ENCODE results near the gene LCOR. TPM values are rescaled to one million over a fixed set of nuclear protein-coding genes. Genes with fewer than 3 reads are reported as not detected.
A peak's percentile ranks its signal among the peaks of the same experiment; 100 is the strongest.

LCOR gene
- total RNA-seq, 2 experiments from 2014 or later = 15.0 to 18.2 TPM

GRCh38 chr10:97013568-97013967 is 181.5 kb downstream of the LCOR start:
- H3K27me3 Mint-ChIP-seq = no peaks in the 10 kb centered on the region
- intact Hi-C loops (cut with micrococcal nuclease) = no loop called here
- no peak overlapping the region for H3K27ac Mint-ChIP-seq
- peaks cover 11% of the 10 kb centered on the region for H3K4me1 Mint-ChIP-seq (ENCODE audit: low read depth)
- ChIA-PET CTCF (interaction anchor here (1.7 kb wide), 1 partner anchor 12 kb away, joined by 12 read pairs; no protein-coding TSS in a partner anchor), POLR2A (no interaction called here)
- no peak overlapping the region for H3K4me3 Mint-ChIP-seq
- H3K9me3 Mint-ChIP-seq = no peaks in the 10 kb centered on the region
- no peak for DNase-seq
- H3K36me3 Mint-ChIP-seq = no peaks in the 10 kb centered on the region

- POLR2A ChIA-PET = no interaction called here
- Mint-ChIP-seq H3K4me1 (ENCODE audit: low read depth) (peaks cover 11% of the 10 kb centered on the region), H3K9me3 (no peaks in the 10 kb centered on the region), H3K27me3 (no peaks in the 10 kb centered on the region), H3K27ac (no peak overlapping the region), H3K4me3 (no peak overlapping the region), H3K36me3 (no peaks in the 10 kb centered on the region)
- CTCF ChIA-PET = interaction anchor here (1.7 kb wide), 1 partner anchor 11 kb away, joined by 12 read pairs; no protein-coding TSS in a partner anchor
- intact Hi-C loops (cut with micrococcal nuclease) = no loop called here
- DNase-seq = no peak
Observed at GRCh38 chr10:97013983-97014382, 181.9 kb downstream of the LCOR start.

GRCh38 chr10:97015240-97015639 is 183.1 kb downstream of the LCOR start:
- CTCF ChIA-PET = no interaction called here
- intact Hi-C loops (cut with micrococcal nuclease) = loop anchor here (5.0 kb wide), 1 partner anchor 183 kb away; the partner anchor contains the start of gene LCOR

GRCh38 chr10:97016728-97017473 is 184.8 kb downstream of the LCOR start:
- Mint-ChIP-seq H3K27me3 (no peaks in the 10 kb centered on the region), H3K4me1 (ENCODE audit: low read depth) (peaks cover 11% of the 10 kb centered on the region), H3K9me3 (no peaks in the 10 kb centered on the region), H3K4me3 (no peak overlapping the region), H3K27ac (no peak overlapping the region), H3K36me3 (no peaks in the 10 kb centered on the region)
- intact Hi-C loops (cut with micrococcal nuclease) = loop anchor here (5.0 kb wide), 1 partner anchor 185 kb away; the partner anchor contains the start of gene LCOR
- CTCF ChIA-PET = interaction anchor here (1.0 to 2.2 kb wide), 3 partner anchors 8 to 31 kb away, joined by 3 to 16 read pairs (median 9); no protein-coding TSS in a partner anchor
- DNase-seq = peak; percentile 53
- POLR2A ChIA-PET = no interaction called here

More at GRCh38 chr10:97015240-97015639, 183.1 kb downstream of the LCOR start:
- H3K27me3 Mint-ChIP-seq = no peaks in the 10 kb centered on the region
- H3K36me3 Mint-ChIP-seq = no peaks in the 10 kb centered on the region
- H3K4me1 Mint-ChIP-seq (ENCODE audit: low read depth) = peaks cover 11% of the 10 kb centered on the region
- POLR2A ChIA-PET = no interaction called here
- no peak overlapping the region for H3K4me3 Mint-ChIP-seq
- no peak overlapping the region for H3K27ac Mint-ChIP-seq
- no peaks in the 10 kb centered on the region for H3K9me3 Mint-ChIP-seq
- no peak for DNase-seq

GRCh38 chr10:97017474-97017903 is 185.4 kb downstream of the LCOR start:
- no peaks in the 10 kb centered on the region for H3K27me3 Mint-ChIP-seq
- POLR2A ChIA-PET = no interaction called here
- no peak overlapping the region for H3K4me3 Mint-ChIP-seq
- H3K9me3 Mint-ChIP-seq = no peaks in the 10 kb centered on the region
- intact Hi-C loops (cut with micrococcal nuclease) = loop anchor here (5.0 kb wide), 1 partner anchor 185 kb away; the partner anchor contains the start of gene LCOR
- CTCF ChIA-PET = interaction anchor here (1.7 to 2.2 kb wide), 2 partner anchors 8 to 20 kb away, joined by 9 to 16 read pairs; no protein-coding TSS in a partner anchor
- H3K4me1 Mint-ChIP-seq (ENCODE audit: low read depth) = peaks cover 11% of the 10 kb centered on the region
- DNase-seq = no peak
- no peaks in the 10 kb centered on the region for H3K36me3 Mint-ChIP-seq
- no peak overlapping the region for H3K27ac Mint-ChIP-seq

GRCh38 chr10:97018251-97019212 is 186.4 kb downstream of the LCOR start:
- intact Hi-C loops (cut with micrococcal nuclease) = loop anchor here (5.0 kb wide), 1 partner anchor 186 kb away; the partner anchor contains the start of gene LCOR
- ChIA-PET CTCF (no interaction called here), POLR2A (no interaction called here)
- Mint-ChIP-seq H3K27me3 (no peaks in the 10 kb centered on the region), H3K9me3 (no peaks in the 10 kb centered on the region), H3K36me3 (no peaks in the 10 kb centered on the region), H3K27ac (no peak overlapping the region), H3K4me3 (no peak overlapping the region), H3K4me1 (ENCODE audit: low read depth) (peaks cover 11% of the 10 kb centered on the region)
- DNase-seq = no peak

- POLR2A ChIA-PET = no interaction called here
- Mint-ChIP-seq H3K27ac (no peak overlapping the region), H3K4me3 (no peak overlapping the region), H3K9me3 (no peaks in the 10 kb centered on the region), H3K36me3 (no peaks in the 10 kb centered on the region), H3K4me1 (ENCODE audit: low read depth) (peaks cover 11% of the 10 kb centered on the region), H3K27me3 (no peaks in the 10 kb centered on the region)
- DNase-seq = no peak
- intact Hi-C loops (cut with micrococcal nuclease) = loop anchor here (5.0 kb wide), 1 partner anchor 187 kb away; the partner anchor contains the start of gene LCOR
- CTCF ChIA-PET = no interaction called here
Observed at GRCh38 chr10:97019213-97019844, 187.2 kb downstream of the LCOR start.

GRCh38 chr10:97020452-97021400 is 188.6 kb downstream of the LCOR start:
- H3K9me3 Mint-ChIP-seq = no peaks in the 10 kb centered on the region
- H3K36me3 Mint-ChIP-seq = no peaks in the 10 kb centered on the region
- intact Hi-C loops (cut with micrococcal nuclease) = no loop called here
- CTCF ChIA-PET = interaction anchor here (1.9 to 7.7 kb wide), 2 partner anchors 17 to 109 kb away, joined by 9 to 88 read pairs; no protein-coding TSS in a partner anchor
- POLR2A ChIA-PET = interaction anchor here (0.6 kb wide), 1 partner anchor 236 kb away, joined by 3 read pairs; no protein-coding TSS in a partner anchor
- no peak overlapping the region for H3K4me3 Mint-ChIP-seq
- no peak for DNase-seq
- H3K27me3 Mint-ChIP-seq = no peaks in the 10 kb centered on the region
- no peak overlapping the region for H3K27ac Mint-ChIP-seq
- H3K4me1 Mint-ChIP-seq (ENCODE audit: low read depth) = peaks cover 11% of the 10 kb centered on the region

- intact Hi-C loops (cut with micrococcal nuclease) = no loop called here
- Mint-ChIP-seq H3K36me3 (no peaks in the 10 kb centered on the region), H3K4me3 (no peak overlapping the region)
Observed at GRCh38 chr10:97022616-97023015, 190.5 kb downstream of the LCOR start.

GRCh38 chr10:97023401-97024167 is 191.5 kb downstream of the LCOR start:
- ChIA-PET CTCF (interaction anchor here (0.8 to 7.7 kb wide), 5 partner anchors 14 to 382 kb away, joined by 3 to 88 read pairs (median 41); no protein-coding TSS in a partner anchor), POLR2A (no interaction called here)
- Mint-ChIP-seq H3K27me3 (no peaks in the 10 kb centered on the region), H3K9me3 (no peaks in the 10 kb centered on the region), H3K4me3 (no peak overlapping the region), H3K4me1 (ENCODE audit: low read depth) (no peaks in the 10 kb centered on the region), H3K27ac (no peak overlapping the region), H3K36me3 (no peaks in the 10 kb centered on the region)
- no peak for DNase-seq
- intact Hi-C loops (cut with micrococcal nuclease) = loop anchor here (2.0 kb wide), 1 partner anchor 381 kb away; no protein-coding TSS in a partner anchor

More at GRCh38 chr10:97022616-97023015, 190.5 kb downstream of the LCOR start:
- H3K9me3 Mint-ChIP-seq = no peaks in the 10 kb centered on the region
- no peak for DNase-seq
- no peaks in the 10 kb centered on the region for H3K27me3 Mint-ChIP-seq
- ChIA-PET CTCF (interaction anchor here (1.3 to 7.7 kb wide), 2 partner anchors 15 to 383 kb away, joined by 3 to 88 read pairs; no protein-coding TSS in a partner anchor), POLR2A (no interaction called here)
- no peaks in the 10 kb centered on the region for H3K4me1 Mint-ChIP-seq (ENCODE audit: low read depth)
- no peak overlapping the region for H3K27ac Mint-ChIP-seq
